WI38 (cell line): ENCODE measurements around the gene WNT3A.

Source experiments
- H3K4me3 ChIP-seq: 2 replicates; pipeline ENCODE4 v1.5.1; 2011; ENCODE audit warnings: low read depth, mild to moderate bottlenecking, control low read depth, low read length
- TF ChIP-seq, protein P1 (sequence below): IDR thresholded peaks from 2 replicates; pipeline ENCODE4 v1.5.1; 2012; ENCODE audit warnings: low read depth, mild to moderate bottlenecking, control low read depth, low read length

WNT3A gene

DNA sequence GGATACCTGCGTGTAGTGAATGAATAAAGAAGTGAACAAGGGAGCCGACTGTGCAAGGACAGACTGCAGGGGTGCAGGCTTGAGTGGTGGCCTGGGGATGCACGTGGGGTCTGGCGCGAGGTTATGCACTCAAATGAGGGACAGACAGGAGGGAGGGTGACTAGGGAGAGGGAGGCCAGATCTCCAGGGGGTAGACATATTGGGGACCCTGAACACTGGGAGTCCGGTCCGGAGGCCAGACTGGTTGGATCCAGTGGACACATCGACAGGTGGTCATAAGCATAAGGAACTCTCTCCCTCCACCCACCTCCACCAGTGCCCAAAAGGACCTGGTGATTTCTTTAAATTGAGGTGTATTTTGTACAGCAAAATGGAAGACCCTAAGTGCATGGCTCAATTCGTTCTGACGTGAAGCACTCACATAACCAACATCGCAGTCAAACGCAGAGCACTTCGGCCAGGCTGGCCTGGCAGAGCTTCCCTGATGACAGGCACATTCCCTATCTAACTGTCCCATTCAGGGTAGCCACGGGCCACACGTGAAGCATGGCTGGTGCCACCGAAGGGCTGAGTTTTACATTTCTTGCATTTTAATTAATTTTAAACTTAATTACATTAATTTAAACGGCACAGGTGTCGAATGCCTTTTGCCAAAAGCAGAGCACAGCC, 14.0 kb downstream of the WNT3A start:
- TF ChIP-seq, protein P1, sequence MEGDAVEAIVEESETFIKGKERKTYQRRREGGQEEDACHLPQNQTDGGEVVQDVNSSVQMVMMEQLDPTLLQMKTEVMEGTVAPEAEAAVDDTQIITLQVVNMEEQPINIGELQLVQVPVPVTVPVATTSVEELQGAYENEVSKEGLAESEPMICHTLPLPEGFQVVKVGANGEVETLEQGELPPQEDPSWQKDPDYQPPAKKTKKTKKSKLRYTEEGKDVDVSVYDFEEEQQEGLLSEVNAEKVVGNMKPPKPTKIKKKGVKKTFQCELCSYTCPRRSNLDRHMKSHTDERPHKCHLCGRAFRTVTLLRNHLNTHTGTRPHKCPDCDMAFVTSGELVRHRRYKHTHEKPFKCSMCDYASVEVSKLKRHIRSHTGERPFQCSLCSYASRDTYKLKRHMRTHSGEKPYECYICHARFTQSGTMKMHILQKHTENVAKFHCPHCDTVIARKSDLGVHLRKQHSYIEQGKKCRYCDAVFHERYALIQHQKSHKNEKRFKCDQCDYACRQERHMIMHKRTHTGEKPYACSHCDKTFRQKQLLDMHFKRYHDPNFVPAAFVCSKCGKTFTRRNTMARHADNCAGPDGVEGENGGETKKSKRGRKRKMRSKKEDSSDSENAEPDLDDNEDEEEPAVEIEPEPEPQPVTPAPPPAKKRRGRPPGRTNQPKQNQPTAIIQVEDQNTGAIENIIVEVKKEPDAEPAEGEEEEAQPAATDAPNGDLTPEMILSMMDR = no peak
- no peak overlapping the region for H3K4me3 ChIP-seq

DNA sequence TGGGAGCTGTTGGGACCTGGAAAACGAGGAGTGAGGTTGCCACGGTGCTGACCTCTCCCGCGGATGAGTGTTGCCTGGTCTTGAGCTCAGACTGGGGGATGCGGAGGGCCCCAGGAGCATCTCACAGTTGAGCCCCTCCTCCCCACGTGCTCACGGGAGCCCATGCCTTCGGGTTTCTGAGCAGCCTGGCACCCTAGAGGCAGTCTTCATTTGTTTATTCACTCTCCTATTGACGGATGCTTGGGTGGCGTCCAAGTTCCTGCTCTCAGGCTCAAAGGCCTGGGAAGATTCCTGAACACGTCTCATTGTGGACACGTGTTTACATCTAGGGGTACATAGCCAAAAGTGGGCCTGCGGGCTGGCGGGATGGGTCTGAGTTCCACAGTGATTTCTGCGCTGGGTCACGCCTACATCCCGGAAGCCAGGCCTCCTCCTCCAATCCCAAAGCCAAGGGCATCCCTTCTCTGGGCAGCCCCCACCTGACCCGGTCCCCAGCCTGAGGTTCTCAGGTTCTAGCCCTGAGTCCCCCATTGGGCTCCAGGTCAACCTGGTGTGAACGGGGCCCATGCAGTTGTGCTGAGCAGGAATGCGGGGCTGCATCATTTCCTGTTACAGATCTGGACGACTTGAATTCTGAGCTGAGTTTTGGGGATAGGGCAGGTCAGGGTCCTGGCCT, 14.7 kb downstream of the WNT3A start:
- TF ChIP-seq, protein P1 = no peak

DNA sequence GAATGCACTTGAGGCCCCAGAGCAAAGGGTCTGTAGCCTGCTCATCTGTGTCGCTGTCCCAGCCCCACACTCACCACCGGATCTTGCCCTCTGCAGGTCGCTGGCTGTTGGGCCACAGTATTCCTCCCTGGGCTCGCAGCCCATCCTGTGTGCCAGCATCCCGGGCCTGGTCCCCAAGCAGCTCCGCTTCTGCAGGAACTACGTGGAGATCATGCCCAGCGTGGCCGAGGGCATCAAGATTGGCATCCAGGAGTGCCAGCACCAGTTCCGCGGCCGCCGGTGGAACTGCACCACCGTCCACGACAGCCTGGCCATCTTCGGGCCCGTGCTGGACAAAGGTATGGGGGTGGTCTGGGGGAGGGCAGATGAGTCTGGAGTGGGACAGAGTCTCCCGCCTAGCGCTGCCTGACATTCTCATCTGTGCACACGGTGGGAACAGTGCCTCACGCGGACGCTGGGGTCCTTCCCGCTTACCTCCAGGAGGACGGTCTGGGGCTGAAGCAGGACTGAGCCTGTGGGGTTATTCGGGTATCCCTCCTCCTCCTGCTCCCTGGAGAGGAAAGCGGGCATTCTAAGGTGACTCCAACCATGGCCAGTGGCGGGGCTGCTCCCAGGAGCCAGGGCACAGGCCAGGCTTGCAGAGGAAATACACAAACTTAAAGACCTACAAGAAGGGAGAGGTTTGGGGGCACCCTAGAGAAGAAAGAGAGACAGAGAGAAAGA, 15.9 kb downstream of the WNT3A start:
- TF ChIP-seq, protein P1 = no peak
- no peak overlapping the region for H3K4me3 ChIP-seq

More for the DNA sequence above, 14.7 kb downstream of the WNT3A start:
- H3K4me3 ChIP-seq = no peak overlapping the region

DNA sequence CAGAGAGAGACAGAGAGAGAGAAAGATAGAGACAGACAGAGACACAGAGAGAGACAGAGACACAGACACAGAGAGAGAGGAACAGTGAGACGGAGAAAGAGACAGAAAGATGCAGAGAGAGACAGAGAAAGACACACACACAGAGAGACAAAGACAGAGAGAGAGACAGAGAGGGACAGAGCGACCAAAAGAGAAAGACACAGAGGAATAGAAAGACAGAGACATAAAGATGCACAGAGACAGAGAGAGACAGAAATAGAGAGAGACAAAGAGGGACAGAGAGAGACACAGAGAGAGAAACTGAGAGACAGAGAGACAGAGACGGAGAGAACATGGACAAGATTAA, 16.5 kb downstream of the WNT3A start:
- TF ChIP-seq, protein P1 = no peak
- no peak overlapping the region for H3K4me3 ChIP-seq

- TF ChIP-seq, protein P1 = no peak
- no peak overlapping the region for H3K4me3 ChIP-seq
Measured at GRCh38 chr1:228029281-228029680, 22.5 kb downstream of the WNT3A start.

DNA sequence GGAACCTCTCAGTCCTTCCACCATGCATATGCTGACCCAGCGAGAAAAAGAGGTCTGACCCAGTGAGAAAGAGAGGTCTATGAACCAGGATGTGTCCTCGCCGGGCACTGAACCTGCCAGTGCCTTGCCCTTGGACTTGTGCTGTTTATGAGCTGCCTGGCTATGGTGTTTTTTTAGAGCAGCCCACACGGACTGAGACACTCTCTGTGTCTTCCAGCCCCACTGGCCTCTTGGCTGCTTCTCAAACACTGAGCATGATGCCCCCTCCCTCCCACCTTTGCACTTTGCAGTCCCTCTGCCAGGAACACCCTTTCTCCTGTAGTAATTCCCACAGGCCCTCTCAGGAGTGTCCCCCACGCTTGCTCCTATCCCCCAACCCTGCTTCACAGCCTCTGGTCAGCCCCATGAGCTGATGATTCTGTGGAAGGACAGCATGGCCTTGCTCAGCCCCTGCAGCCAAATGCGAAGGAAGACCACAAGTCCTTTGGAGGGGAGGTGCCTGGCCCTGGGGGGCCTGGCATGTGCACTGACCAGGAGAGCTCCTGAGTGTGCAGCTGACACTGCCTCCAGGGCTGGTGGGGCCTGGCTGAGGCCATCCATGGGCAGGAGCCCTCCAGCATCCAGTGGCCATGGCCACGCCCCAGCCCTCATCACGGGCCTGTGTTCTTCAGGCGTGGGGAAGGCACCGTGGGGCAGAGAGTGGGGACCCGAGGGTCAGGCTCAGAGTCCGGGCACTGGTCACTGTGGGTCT, 23.8 kb downstream of the WNT3A start:
- TF ChIP-seq, protein P1 = no peak
- H3K4me3 ChIP-seq = no peak overlapping the region
